Activated naive CD4-positive, alpha-beta T cell treated with anti-CD3 and anti-CD28 coated beads for 36 hours (primary cell): Measurements from ENCODE around the gene FMN1. TPM values are rescaled to one million over a fixed set of nuclear protein-coding genes. Genes with fewer than 3 reads are reported as not detected.

Experiments used
- CTCF ChIA-PET: fragments of 350-600 bp; sonication (Branson Sonifier 250); formaldehyde crosslinking; loops from one replicate; lab custom pipeline; 2021; ENCODE audit warnings: antibody characterized with exemption; lab: Charles Lee
- DNase-seq: peaks from one replicate; pipeline ENCODE4 v3.0.0-alpha.2; 2020
- H3K27ac Mint-ChIP-seq: one replicate; pipeline ENCODE4 v1.8.0; 2021; ENCODE audit warnings: mild to moderate bottlenecking, mixed read lengths
- H3K27me3 Mint-ChIP-seq: one replicate; pipeline ENCODE4 v1.8.0; 2021; ENCODE audit warnings: low read depth, mixed read lengths
- H3K36me3 Mint-ChIP-seq: one replicate; pipeline ENCODE4 v1.8.0; 2021; ENCODE audit warnings: low read depth, mixed read lengths
- H3K4me1 Mint-ChIP-seq: one replicate; pipeline ENCODE4 v1.8.0; 2021; ENCODE audit warnings: low read depth, mixed read lengths
- H3K4me3 Mint-ChIP-seq: one replicate; pipeline ENCODE4 v1.8.0; 2021; ENCODE audit warnings: mild to moderate bottlenecking, moderate library complexity, mixed read lengths
- H3K9me3 Mint-ChIP-seq: one replicate; pipeline ENCODE4 v1.8.0; 2021; ENCODE audit warnings: mixed read lengths
- intact Hi-C: fragments of 100-400 bp; cut with micrococcal nuclease; formaldehyde crosslinking; loops from one replicate; pipeline ENCODE4 v1.15.1; 2023
- total RNA-seq, 2 experiments: library from RNA; stranded (reverse); gene quantifications; one replicate each; pipeline ENCODE4 v1.2.3, GENCODE V29; 2021

FMN1 gene
- total RNA-seq, 2 experiments from 2014 or later, result 0.02 to 0.12 TPM

GRCh38 chr15:32763295-32763694 is 431.2 kb downstream of the FMN1 start:
- Mint-ChIP-seq H3K4me3 (no peak overlapping the region), H3K27me3 (peaks cover 20% of the 10 kb centered on the region), H3K9me3 (no peaks in the 10 kb centered on the region), H3K27ac (no peak overlapping the region), H3K36me3 (no peaks in the 10 kb centered on the region), H3K4me1 (no peaks in the 10 kb centered on the region)
- intact Hi-C loops, result no loop called here
- CTCF ChIA-PET, result no interaction called here
- no peak for DNase-seq

GRCh38 chr15:32757426-32757825 is 437.1 kb downstream of the FMN1 start:
- Mint-ChIP-seq H3K4me3 (no peak overlapping the region), H3K27me3 (peaks cover 18% of the 10 kb centered on the region), H3K9me3 (no peaks in the 10 kb centered on the region), H3K4me1 (no peaks in the 10 kb centered on the region), H3K36me3 (no peaks in the 10 kb centered on the region), H3K27ac (no peak overlapping the region)
- CTCF ChIA-PET, result no interaction called here
- DNase-seq, result no peak
- intact Hi-C loops, result no loop called here

GRCh38 chr15:32750979-32751378 is 443.5 kb downstream of the FMN1 start:
- CTCF ChIA-PET, result no interaction called here
- H3K9me3 Mint-ChIP-seq, result no peaks in the 10 kb centered on the region

GRCh38 chr15:32747921-32748342 is 446.6 kb downstream of the FMN1 start:
- CTCF ChIA-PET, result no interaction called here
- no peak overlapping the region for H3K27ac Mint-ChIP-seq
- no peak for DNase-seq
- H3K4me1 Mint-ChIP-seq, result no peaks in the 10 kb centered on the region
- peaks cover 3% of the 10 kb centered on the region for H3K27me3 Mint-ChIP-seq
- no peaks in the 10 kb centered on the region for H3K36me3 Mint-ChIP-seq
- intact Hi-C loops, result no loop called here
- H3K4me3 Mint-ChIP-seq, result no peak overlapping the region
- no peaks in the 10 kb centered on the region for H3K9me3 Mint-ChIP-seq

More at GRCh38 chr15:32750979-32751378, 443.5 kb downstream of the FMN1 start:
- Mint-ChIP-seq H3K36me3 (no peaks in the 10 kb centered on the region), H3K27ac (no peak overlapping the region), H3K4me3 (no peak overlapping the region), H3K27me3 (peaks cover 5% of the 10 kb centered on the region), H3K4me1 (no peaks in the 10 kb centered on the region)
- intact Hi-C loops, result no loop called here
- no peak for DNase-seq

GRCh38 chr15:32746116-32746857 is 448.2 kb downstream of the FMN1 start:
- H3K9me3 Mint-ChIP-seq, result no peaks in the 10 kb centered on the region
- no peaks in the 10 kb centered on the region for H3K36me3 Mint-ChIP-seq
- CTCF ChIA-PET, result no interaction called here
- H3K27ac Mint-ChIP-seq, result no peak overlapping the region
- H3K4me3 Mint-ChIP-seq, result no peak overlapping the region
- intact Hi-C loops, result no loop called here
- no peaks in the 10 kb centered on the region for H3K4me1 Mint-ChIP-seq
- DNase-seq, result no peak
- H3K27me3 Mint-ChIP-seq, result peaks cover 5% of the 10 kb centered on the region

- no peak overlapping the region for H3K4me3 Mint-ChIP-seq
Observed at GRCh38 chr15:32743411-32744140, 450.9 kb downstream of the FMN1 start.

GRCh38 chr15:32739522-32740063 is 454.9 kb downstream of the FMN1 start:
- CTCF ChIA-PET, result no interaction called here
- Mint-ChIP-seq H3K4me3 (no peak overlapping the region), H3K4me1 (no peaks in the 10 kb centered on the region), H3K27ac (no peak overlapping the region), H3K36me3 (no peaks in the 10 kb centered on the region), H3K9me3 (peaks cover 5% of the 10 kb centered on the region), H3K27me3 (peaks cover 11% of the 10 kb centered on the region)
- intact Hi-C loops, result no loop called here
- DNase-seq, result no peak

More at GRCh38 chr15:32743411-32744140, 450.9 kb downstream of the FMN1 start:
- intact Hi-C loops, result no loop called here
- H3K27ac Mint-ChIP-seq, result no peak overlapping the region
- peaks cover 4% of the 10 kb centered on the region for H3K27me3 Mint-ChIP-seq
- no peak for DNase-seq
- no peaks in the 10 kb centered on the region for H3K4me1 Mint-ChIP-seq
- CTCF ChIA-PET, result interaction anchor here (1.4 kb wide), 1 partner anchor 11 kb away, joined by 3 read pairs; no protein-coding TSS in a partner anchor
- H3K36me3 Mint-ChIP-seq, result no peaks in the 10 kb centered on the region
- H3K9me3 Mint-ChIP-seq, result peaks cover 5% of the 10 kb centered on the region

GRCh38 chr15:32738666-32739065 is 455.8 kb downstream of the FMN1 start:
- CTCF ChIA-PET, result no interaction called here
- intact Hi-C loops, result no loop called here

GRCh38 chr15:32737304-32737703 is 457.2 kb downstream of the FMN1 start:
- intact Hi-C loops, result no loop called here
- peaks cover 5% of the 10 kb centered on the region for H3K9me3 Mint-ChIP-seq
- no peak overlapping the region for H3K27ac Mint-ChIP-seq
- DNase-seq, result no peak
- H3K4me1 Mint-ChIP-seq, result no peaks in the 10 kb centered on the region
- CTCF ChIA-PET, result no interaction called here
- peaks cover 11% of the 10 kb centered on the region for H3K27me3 Mint-ChIP-seq
- no peaks in the 10 kb centered on the region for H3K36me3 Mint-ChIP-seq
- no peak overlapping the region for H3K4me3 Mint-ChIP-seq

More at GRCh38 chr15:32738666-32739065, 455.8 kb downstream of the FMN1 start:
- peaks cover 5% of the 10 kb centered on the region for H3K9me3 Mint-ChIP-seq
- H3K4me3 Mint-ChIP-seq, result no peak overlapping the region
- no peaks in the 10 kb centered on the region for H3K4me1 Mint-ChIP-seq
- no peak for DNase-seq
- no peaks in the 10 kb centered on the region for H3K36me3 Mint-ChIP-seq
- H3K27ac Mint-ChIP-seq, result no peak overlapping the region
- peaks cover 13% of the 10 kb centered on the region for H3K27me3 Mint-ChIP-seq

GRCh38 chr15:32736701-32737061 is 457.8 kb downstream of the FMN1 start:
- Mint-ChIP-seq H3K4me1 (no peaks in the 10 kb centered on the region), H3K36me3 (no peaks in the 10 kb centered on the region), H3K27me3 (peaks cover 11% of the 10 kb centered on the region), H3K27ac (no peak overlapping the region), H3K4me3 (no peak overlapping the region), H3K9me3 (peaks cover 5% of the 10 kb centered on the region)
- CTCF ChIA-PET, result no interaction called here
- intact Hi-C loops, result no loop called here
- DNase-seq, result no peak

- intact Hi-C loops, result no loop called here
- CTCF ChIA-PET, result no interaction called here
Observed at GRCh38 chr15:32735989-32736700, 458.4 kb downstream of the FMN1 start.

GRCh38 chr15:32733281-32733680 is 461.2 kb downstream of the FMN1 start:
- CTCF ChIA-PET, result no interaction called here
- Mint-ChIP-seq H3K4me3 (no peak overlapping the region), H3K4me1 (no peaks in the 10 kb centered on the region), H3K36me3 (no peaks in the 10 kb centered on the region), H3K27ac (no peak overlapping the region), H3K27me3 (peaks cover 21% of the 10 kb centered on the region), H3K9me3 (no peaks in the 10 kb centered on the region)
- DNase-seq, result no peak
- intact Hi-C loops, result no loop called here

More at GRCh38 chr15:32735989-32736700, 458.4 kb downstream of the FMN1 start:
- Mint-ChIP-seq H3K4me3 (no peak overlapping the region), H3K4me1 (no peaks in the 10 kb centered on the region), H3K27ac (no peak overlapping the region), H3K36me3 (no peaks in the 10 kb centered on the region), H3K27me3 (peaks cover 11% of the 10 kb centered on the region), H3K9me3 (peaks cover 5% of the 10 kb centered on the region)
- DNase-seq, result no peak
